Prostate gland (tissue), 2 donors: ENCODE results near the gene GHR. TPM values are rescaled to one million over a fixed set of nuclear protein-coding genes. Genes with fewer than 3 reads are reported as not detected.
A peak's percentile ranks its signal among the peaks of the same experiment; 100 is the strongest.

Experiments
- DNase-seq: peaks from one replicate; pipeline ENCODE4 v3.0.0-alpha.2; 2019; ENCODE audit warnings: low spot score
- H3K27ac ChIP-seq, 2 donors: fragments of 200-600 bp; sonication (generic); 2 replicates each; pipeline ENCODE4 v1.5.1; 2017 to 2019
- H3K27me3 ChIP-seq: fragments of 200-600 bp; sonication (generic); replicated peaks from 2 replicates; pipeline ENCODE4 v1.5.1; 2019; ENCODE audit not compliant: insufficient read depth
- H3K36me3 ChIP-seq, 2 donors: fragments of 200-600 bp; sonication (generic); 1 replicate in 1 of 2; 2 replicates in 1 of 2; pipeline versions ENCODE4 v1.5.1 to v1.8.1; 2017 to 2019
- H3K4me1 ChIP-seq: fragments of 200-600 bp; sonication (generic); replicated peaks from 2 replicates; pipeline ENCODE4 v1.5.1; 2019
- H3K4me3 ChIP-seq, 2 donors: fragments of 200-600 bp; sonication (generic); 2 replicates each; pipeline ENCODE4 v1.5.1; 2017 to 2019
- H3K9me3 ChIP-seq: fragments of 200-600 bp; sonication (generic); 2 replicates; pipeline ENCODE4 v1.5.1; 2017
- POLR2A ChIP-seq: fragments of 450-650 bp; IDR thresholded peaks from one replicate; pipeline ENCODE4 v1.6.1; 2016; ENCODE audit warnings: antibody characterized with exemption, mild to moderate bottlenecking
- POLR2AphosphoS5 ChIP-seq: sonication (generic); formaldehyde crosslinking; IDR thresholded peaks from one replicate; pipeline ENCODE4 v1.6.1; 2017; ENCODE audit warnings: antibody characterized with exemption
- WGBS: methylation state at CpG from one replicate; pipeline ENCODE4 v1.1.5; 2018; 5-methylcytosine and 5-hydroxymethylcytosine counted together
- intact Hi-C: fragments of 100-400 bp; cut with DNase I; formaldehyde crosslinking; loops from one replicate; pipeline ENCODE4 v1.14.2; 2022
- total RNA-seq, 2 donors: library from RNA; depleted of rRNA; stranded (reverse); fragments of >200 nt; gene quantifications; one replicate each; pipeline ENCODE4 v1.1.0, GENCODE V29; 2016
- TF ChIP-seq, protein P1 (sequence below), 4 experiments: fragments of 200-600 bp in 2 of 4; fragments of 450-650 bp in 2 of 4; sonication (generic) in 2 of 4; IDR thresholded peaks; 1 replicate in 3 of 4; 2 replicates in 1 of 4; pipeline ENCODE4 v1.5.1; 2016 to 2019; ENCODE audit warnings: antibody characterized with exemption in 4 of 4, mild to moderate bottlenecking in 2 of 4, moderate library complexity in 2 of 4

GHR gene
- total RNA-seq, 2 donors from 2014 or later: 11.8 to 15.5 TPM

DNA sequence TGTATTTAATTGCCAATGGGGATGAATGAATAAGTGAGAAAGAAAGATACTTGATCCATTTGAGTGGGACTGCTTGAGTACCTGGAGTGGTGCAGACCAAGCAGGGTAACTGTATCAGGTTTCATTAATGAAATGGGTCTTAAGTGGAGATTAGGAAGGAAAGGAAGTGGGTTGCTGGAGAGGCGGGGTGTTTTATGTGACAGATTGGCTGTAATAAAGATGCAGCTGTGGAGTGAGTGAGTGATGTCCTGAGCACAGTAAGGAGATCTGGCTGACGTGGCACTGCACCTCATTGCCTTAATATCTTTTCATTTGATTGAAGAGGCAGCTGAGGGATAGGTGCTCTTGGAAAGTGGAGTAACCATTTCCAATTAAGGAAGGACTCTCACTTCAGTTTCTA lies 172.4 kb downstream of the GHR start:
- intact Hi-C loops: no loop called here
- WGBS: 51% methylated on average over 2 of the region's 2 CpGs

DNA sequence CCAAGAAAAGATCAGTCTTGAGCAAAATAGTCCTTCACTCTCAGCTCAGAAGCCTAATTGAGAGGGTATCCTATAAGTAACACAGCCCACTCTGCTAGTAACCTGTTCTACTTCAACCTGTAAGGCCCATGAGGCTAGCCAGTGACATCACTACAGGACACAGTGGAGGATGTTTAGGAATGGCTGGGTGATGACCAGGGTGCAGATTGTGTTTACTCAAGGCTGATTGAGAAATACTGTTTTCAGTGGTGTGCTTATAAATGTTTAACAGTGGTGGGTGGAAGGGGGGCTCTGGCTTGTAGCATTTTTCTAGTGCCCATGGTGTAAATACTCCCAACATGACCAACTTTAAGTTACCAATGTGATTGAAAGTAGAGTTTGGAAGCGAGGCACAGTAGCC lies 173.6 kb downstream of the GHR start:
- 94% methylated on average over 1 of the region's 1 CpG for WGBS
- no peak overlapping the region for H3K4me3 ChIP-seq

More for the DNA sequence above, 172.4 kb downstream of the GHR start:
- TF ChIP-seq POLR2AphosphoS5: no peak
- TF ChIP-seq, protein P1, sequence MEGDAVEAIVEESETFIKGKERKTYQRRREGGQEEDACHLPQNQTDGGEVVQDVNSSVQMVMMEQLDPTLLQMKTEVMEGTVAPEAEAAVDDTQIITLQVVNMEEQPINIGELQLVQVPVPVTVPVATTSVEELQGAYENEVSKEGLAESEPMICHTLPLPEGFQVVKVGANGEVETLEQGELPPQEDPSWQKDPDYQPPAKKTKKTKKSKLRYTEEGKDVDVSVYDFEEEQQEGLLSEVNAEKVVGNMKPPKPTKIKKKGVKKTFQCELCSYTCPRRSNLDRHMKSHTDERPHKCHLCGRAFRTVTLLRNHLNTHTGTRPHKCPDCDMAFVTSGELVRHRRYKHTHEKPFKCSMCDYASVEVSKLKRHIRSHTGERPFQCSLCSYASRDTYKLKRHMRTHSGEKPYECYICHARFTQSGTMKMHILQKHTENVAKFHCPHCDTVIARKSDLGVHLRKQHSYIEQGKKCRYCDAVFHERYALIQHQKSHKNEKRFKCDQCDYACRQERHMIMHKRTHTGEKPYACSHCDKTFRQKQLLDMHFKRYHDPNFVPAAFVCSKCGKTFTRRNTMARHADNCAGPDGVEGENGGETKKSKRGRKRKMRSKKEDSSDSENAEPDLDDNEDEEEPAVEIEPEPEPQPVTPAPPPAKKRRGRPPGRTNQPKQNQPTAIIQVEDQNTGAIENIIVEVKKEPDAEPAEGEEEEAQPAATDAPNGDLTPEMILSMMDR (IDR thresholded peaks at IDR 0.05): no peak
- TF ChIP-seq POLR2A: no peak
- H3K9me3 ChIP-seq: no peaks in the 10 kb centered on the region
- H3K27ac ChIP-seq: no peak overlapping the region
- no peaks in the 10 kb centered on the region for H3K36me3 ChIP-seq
- H3K4me1 ChIP-seq: peaks cover 10% of the 10 kb centered on the region
- no peak overlapping the region for H3K4me3 ChIP-seq
- no peaks in the 10 kb centered on the region for H3K27me3 ChIP-seq
- DNase-seq: no peak

DNA sequence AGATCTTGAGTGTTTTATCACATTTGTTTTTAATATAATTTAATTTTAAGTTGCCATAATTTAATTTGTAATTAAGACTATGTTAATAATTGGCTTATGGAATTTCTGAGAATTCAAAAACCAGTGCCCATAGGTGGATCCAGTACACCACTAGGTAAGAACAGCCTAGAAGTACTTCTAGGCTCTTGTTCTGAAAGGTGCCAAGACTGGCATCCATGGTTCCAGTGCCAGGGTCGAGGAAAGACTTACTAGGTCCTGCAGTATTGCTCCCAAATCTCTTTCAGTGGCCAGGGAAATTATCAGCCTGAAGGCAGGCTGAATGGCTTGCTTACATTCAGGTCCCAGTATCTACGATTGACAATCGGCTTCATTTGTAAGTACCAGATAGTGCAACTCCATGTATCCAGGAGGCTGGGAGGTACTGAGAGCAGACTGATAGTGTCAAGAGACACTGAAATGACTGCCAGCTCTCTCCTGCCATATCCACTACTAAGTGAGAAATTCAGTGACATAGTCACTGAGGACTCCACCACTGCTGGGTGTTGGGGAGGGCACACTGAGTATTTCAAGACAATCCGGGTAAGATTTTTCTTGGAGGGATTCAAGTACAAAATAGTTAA lies 174.2 kb downstream of the GHR start:
- Histone ChIP-seq H3K36me3 (no peaks in the 10 kb centered on the region), H3K9me3 (no peaks in the 10 kb centered on the region), H3K27me3 (no peaks in the 10 kb centered on the region), H3K4me3 (no peak overlapping the region), H3K4me1 (peaks cover 7% of the 10 kb centered on the region), H3K27ac (peak overlapping the region; percentile 7 to 45)
- WGBS: 94% methylated on average over 4 of the region's 4 CpGs
- DNase-seq: no peak
- intact Hi-C loops: no loop called here
- TF ChIP-seq POLR2AphosphoS5: no peak
- TF ChIP-seq, protein P1 (IDR thresholded peaks at IDR 0.05): no peak

More for the DNA sequence above, 173.6 kb downstream of the GHR start:
- peaks cover 7% of the 10 kb centered on the region for H3K4me1 ChIP-seq
- no peaks in the 10 kb centered on the region for H3K27me3 ChIP-seq
- TF ChIP-seq, protein P1 (IDR thresholded peaks at IDR 0.05): no peak
- TF ChIP-seq POLR2AphosphoS5: peak; percentile 18
- H3K9me3 ChIP-seq: no peaks in the 10 kb centered on the region
- no peak for DNase-seq
- no peak overlapping the region for H3K27ac ChIP-seq
- no peaks in the 10 kb centered on the region for H3K36me3 ChIP-seq
- intact Hi-C loops: no loop called here

DNA sequence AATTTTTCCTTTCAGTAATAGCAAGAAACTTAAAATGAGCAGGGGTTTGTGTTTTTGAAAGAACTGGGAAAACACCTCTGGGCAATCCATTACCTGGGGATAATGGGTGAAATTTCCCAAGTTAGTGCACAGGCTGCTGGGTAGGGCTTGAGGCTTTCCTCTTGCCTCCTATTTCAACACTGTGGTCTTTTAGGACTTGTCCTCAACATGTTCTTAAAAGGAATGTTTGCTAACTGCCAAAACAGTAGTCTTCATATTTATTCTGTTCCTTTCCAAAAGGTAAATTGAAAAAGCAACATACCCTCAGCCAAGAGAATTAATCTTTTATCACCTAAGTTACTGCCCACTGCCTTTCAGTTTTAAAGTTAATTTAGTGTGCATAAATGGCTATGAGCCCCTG lies 175.1 kb downstream of the GHR start:
- H3K9me3 ChIP-seq: no peaks in the 10 kb centered on the region
- no peak overlapping the region for H3K4me3 ChIP-seq
- H3K27ac ChIP-seq: peak overlapping the region; percentile 7 to 45
- intact Hi-C loops: no loop called here
- H3K36me3 ChIP-seq: no peaks in the 10 kb centered on the region
- DNase-seq: peak; percentile 57
- TF ChIP-seq POLR2A (no peak), POLR2AphosphoS5 (peak; percentile 65)
- H3K4me1 ChIP-seq: peaks cover 7% of the 10 kb centered on the region
- no peaks in the 10 kb centered on the region for H3K27me3 ChIP-seq

DNA sequence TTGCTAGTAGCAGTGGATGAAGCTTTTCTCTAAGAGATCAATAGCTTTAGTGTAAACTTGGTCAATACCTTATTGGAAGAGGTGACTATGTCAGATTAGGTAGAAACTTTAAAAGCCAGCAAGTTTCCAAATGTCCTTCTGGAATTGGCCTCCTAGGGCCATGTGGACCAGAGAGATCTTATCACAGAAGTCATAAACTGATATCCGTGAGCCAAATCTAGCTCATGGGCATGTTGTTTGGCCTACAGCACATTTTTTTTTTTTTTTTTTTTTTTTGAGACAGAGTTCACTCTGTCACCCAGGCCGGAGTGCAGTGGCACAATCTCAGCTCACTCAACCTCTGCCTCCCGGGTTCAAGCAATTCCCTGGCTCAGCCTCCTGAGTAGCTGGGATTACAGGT lies 175.9 kb downstream of the GHR start:
- Histone ChIP-seq H3K36me3 (no peaks in the 10 kb centered on the region), H3K27ac (peak overlapping the region in 1 of 2 donors; percentile 7), H3K4me3 (no peak overlapping the region), H3K9me3 (no peaks in the 10 kb centered on the region), H3K4me1 (peaks cover 7% of the 10 kb centered on the region), H3K27me3 (no peaks in the 10 kb centered on the region)
- TF ChIP-seq POLR2AphosphoS5 (no peak), POLR2A (no peak)
- TF ChIP-seq, protein P1 (IDR thresholded peaks at IDR 0.05): no peak
- WGBS: 33% methylated on average over 3 of the region's 3 CpGs
- intact Hi-C loops: no loop called here
- DNase-seq: no peak
